HEK293 (cell line): Measurements from ENCODE around the gene PRSS33.

ENCODE experiments used
- CTCF ChIA-PET: fragments of 350-600 bp; formaldehyde crosslinking; extraction: SDS; loops from one replicate; lab custom pipeline; 2021; ENCODE audit warnings: antibody characterized with exemption; lab: Yijun Ruan, JAX
- POLR2A ChIA-PET: fragments of 300-600 bp; formaldehyde crosslinking; extraction: SDS; loops from one replicate; lab custom pipeline; 2020; ENCODE audit warnings: antibody characterized with exemption, inconsistent platforms; lab: Yijun Ruan, JAX
- H3K27ac ChIP-seq: fragments of 200-500 bp; sonication (Bioruptor generic); 2 replicates; pipeline ENCODE4 v1.5.1; 2014; ENCODE audit warnings: low read depth, low read length, control low read depth, inconsistent platforms; ENCODE audit errors: extremely low read depth
- H3K36me3 ChIP-seq, 2 experiments: fragments of 200-500 bp in 1 of 2; sonication (Bioruptor generic) in 1 of 2; 1 replicate in 1 of 2; 2 replicates in 1 of 2; pipeline ENCODE4 v1.5.1; 2014 to 2017; ENCODE audit warnings: inconsistent platforms in 2 of 2, low read length in 2 of 2; ENCODE audit not compliant: control insufficient read depth in 2 of 2, insufficient read depth in 1 of 2
- H3K4me1 ChIP-seq: fragments of 200-500 bp; sonication (Bioruptor generic); 2 replicates; pipeline ENCODE4 v1.5.1; 2014; ENCODE audit warnings: mild to moderate bottlenecking, low read length, inconsistent platforms; ENCODE audit not compliant: control insufficient read depth, insufficient read depth
- H3K4me3 ChIP-seq: 2 replicates; pipeline ENCODE4 v1.5.1; 2011; ENCODE audit warnings: low read depth, mild to moderate bottlenecking, control low read depth, low read length, moderate library complexity
- H3K9me3 ChIP-seq: fragments of 200-500 bp; sonication (Bioruptor generic); 2 replicates; pipeline ENCODE4 v1.5.1; 2014; ENCODE audit warnings: low read depth, low read length, inconsistent platforms; ENCODE audit not compliant: control insufficient read depth, insufficient read depth
- ATF2 ChIP-seq: fragments of 450-650 bp; formaldehyde crosslinking; IDR thresholded peaks from 2 replicates; pipeline ENCODE4 v1.5.1; 2016; ENCODE audit warnings: missing biosample characterization, missing genetic modification characterization, low read depth
- BCL11B ChIP-seq: fragments of 450-650 bp; formaldehyde crosslinking; IDR thresholded peaks from 2 replicates; pipeline ENCODE4 v1.5.1; 2016; ENCODE audit warnings: low read depth, missing biosample characterization, missing genetic modification characterization
- FEZF1 ChIP-seq: fragments of 450-650 bp; formaldehyde crosslinking; IDR thresholded peaks from 2 replicates; pipeline ENCODE4 v1.5.1; 2016; ENCODE audit warnings: missing biosample characterization, missing genetic modification characterization
- GFI1B ChIP-seq: fragments of 450-650 bp; formaldehyde crosslinking; IDR thresholded peaks from 2 replicates; pipeline ENCODE4 v1.5.1; 2016; ENCODE audit warnings: missing biosample characterization, missing genetic modification characterization
- TRIM28 ChIP-seq: IDR thresholded peaks from 2 replicates; pipeline ENCODE4 v1.6.1; 2011; ENCODE audit warnings: low read length, control low read depth, borderline replicate concordance
- YY1 ChIP-seq: fragments of 450-650 bp; formaldehyde crosslinking; IDR thresholded peaks from 2 replicates; pipeline ENCODE4 v1.5.1; 2018; ENCODE audit warnings: missing biosample characterization, missing genetic modification characterization
- ZBTB44 ChIP-seq: fragments of 450-650 bp; IDR thresholded peaks from 2 replicates; pipeline ENCODE4 v1.5.1; 2018; ENCODE audit warnings: missing biosample characterization, mild to moderate bottlenecking, missing genetic modification characterization
- ZFP37 ChIP-seq: fragments of 450-650 bp; formaldehyde crosslinking; IDR thresholded peaks from 2 replicates; pipeline ENCODE4 v1.5.1; 2016; ENCODE audit warnings: missing biosample characterization, missing genetic modification characterization
- ZNF140 ChIP-seq: fragments of 450-650 bp; formaldehyde crosslinking; IDR thresholded peaks from 2 replicates; pipeline ENCODE4 v1.5.1; 2016; ENCODE audit warnings: missing biosample characterization, missing genetic modification characterization
- ZNF18 ChIP-seq: fragments of 450-650 bp; formaldehyde crosslinking; IDR thresholded peaks from 2 replicates; pipeline ENCODE4 v1.5.1; 2016; ENCODE audit warnings: missing biosample characterization, missing genetic modification characterization
- ZNF398 ChIP-seq: fragments of 450-650 bp; formaldehyde crosslinking; IDR thresholded peaks from 2 replicates; pipeline ENCODE4 v1.5.1; 2017; ENCODE audit warnings: missing biosample characterization, missing genetic modification characterization
- ZNF426 ChIP-seq: fragments of 450-650 bp; formaldehyde crosslinking; IDR thresholded peaks from 2 replicates; pipeline ENCODE4 v1.5.1; 2017; ENCODE audit warnings: missing biosample characterization, missing genetic modification characterization, mild to moderate bottlenecking, inconsistent platforms, moderate library complexity
- ZNF501 ChIP-seq: fragments of 450-650 bp; formaldehyde crosslinking; IDR thresholded peaks from 2 replicates; pipeline ENCODE4 v1.5.1; 2016; ENCODE audit warnings: missing biosample characterization, missing genetic modification characterization
- ZNF513 ChIP-seq: fragments of 450-650 bp; IDR thresholded peaks from 2 replicates; pipeline ENCODE4 v1.5.1; 2018; ENCODE audit warnings: missing biosample characterization, missing genetic modification characterization
- ZNF530 ChIP-seq: fragments of 450-650 bp; formaldehyde crosslinking; IDR thresholded peaks from 2 replicates; pipeline ENCODE4 v1.5.1; 2016; ENCODE audit warnings: low read depth, missing biosample characterization, missing genetic modification characterization
- ZNF555 ChIP-seq: fragments of 450-650 bp; formaldehyde crosslinking; conservative IDR thresholded peaks from 2 replicates; pipeline ENCODE4 v1.5.1; 2017; ENCODE audit warnings: missing biosample characterization, mild to moderate bottlenecking, missing genetic modification characterization, inconsistent platforms
- ZNF610 ChIP-seq: fragments of 450-650 bp; formaldehyde crosslinking; IDR thresholded peaks from 2 replicates; pipeline ENCODE4 v1.5.1; 2016; ENCODE audit warnings: missing biosample characterization, missing genetic modification characterization, borderline replicate concordance
- ZNF629 ChIP-seq: fragments of 450-650 bp; formaldehyde crosslinking; IDR thresholded peaks from 2 replicates; pipeline ENCODE4 v1.5.1; 2017; ENCODE audit warnings: missing biosample characterization, missing genetic modification characterization
- ZNF664 ChIP-seq: fragments of 450-650 bp; formaldehyde crosslinking; IDR thresholded peaks from 2 replicates; pipeline ENCODE4 v1.5.1; 2016; ENCODE audit warnings: missing biosample characterization, missing genetic modification characterization
- ZNF677 ChIP-seq: fragments of 450-650 bp; IDR thresholded peaks from 2 replicates; pipeline ENCODE4 v1.5.0; 2018; ENCODE audit warnings: missing biosample characterization, mild to moderate bottlenecking, missing genetic modification characterization, moderate library complexity
- ZNF692 ChIP-seq: fragments of 450-650 bp; formaldehyde crosslinking; IDR thresholded peaks from 2 replicates; pipeline ENCODE4 v1.5.1; 2016; ENCODE audit warnings: missing biosample characterization, missing genetic modification characterization
- ZNF747 ChIP-seq: fragments of 450-650 bp; formaldehyde crosslinking; IDR thresholded peaks from 2 replicates; pipeline ENCODE4 v1.5.1; 2016; ENCODE audit warnings: missing biosample characterization, missing genetic modification characterization

PRSS33 gene

GRCh38 chr16:2749936-2750335, 37.4 kb downstream of the PRSS33 start (continued):
- TF ChIP-seq ZNF140: no peak

- POLR2A ChIA-PET: no interaction called here
- TF ChIP-seq ZBTB44 (tag by site-specific recombination) (no peak), ZNF426 (no peak), ZNF530 (no peak), ATF2 (no peak), GFI1B (tag by site-specific recombination) (no peak), ZNF664 (tag by site-specific recombination) (no peak)
- TF ChIP-seq, all 188 proteins: peak for 0
- Histone ChIP-seq H3K4me3 (no peak overlapping the region), H3K9me3 (no peaks in the 10 kb centered on the region), H3K27ac (no peak overlapping the region), H3K36me3 (peaks cover 0 to 26% of the 10 kb centered on the region in 2 experiments; a peak in 2 of 3 replicates), H3K4me1 (no peaks in the 10 kb centered on the region; the same call in 1 of the 2 replicates)
- CTCF ChIA-PET: no interaction called here
These were observed 37.9 kb downstream of the PRSS33 start for GRCh38 chr16:2749476-2749875.

- Histone ChIP-seq H3K9me3 (no peaks in the 10 kb centered on the region), H3K36me3 (peaks cover 0 to 20% of the 10 kb centered on the region in 2 experiments; a peak in 2 of 3 replicates), H3K4me1 (no peaks in the 10 kb centered on the region; the same call in 1 of the 2 replicates), H3K4me3 (no peak overlapping the region), H3K27ac (no peak overlapping the region)
- ChIA-PET POLR2A (no interaction called here), CTCF (no interaction called here)
- TF ChIP-seq ZNF398 (no peak), ZNF513 (tag by site-specific recombination) (no peak), YY1 (tag by site-specific recombination) (no peak), ZNF555 (no peak), ZNF747 (tag by site-specific recombination) (no peak), ZNF18 (no peak), TRIM28 (no peak), ZNF629 (tag by site-specific recombination) (no peak), ZFP37 (tag by site-specific recombination) (no peak), FEZF1 (no peak), ZNF692 (tag by site-specific recombination) (no peak), ZNF677 (no peak), BCL11B (tag by site-specific recombination) (no peak), ZNF501 (tag by site-specific recombination) (no peak), ZNF610 (tag by site-specific recombination) (no peak)
These were observed 38.5 kb downstream of the PRSS33 start for GRCh38 chr16:2748757-2749455.
